Activated CD8-positive, alpha-beta memory T cell treated with anti-CD3 and anti-CD28 coated beads, Interleukin-2, amount 10 ng/mL, durations not matched to agents 7 days and 5 days (primary cell): ENCODE results near the gene RAB3B. TPM values are rescaled to one million over a fixed set of nuclear protein-coding genes. Genes with fewer than 3 reads are reported as not detected.
"Not testable (repeated sequence)": the region's sequence is repeated elsewhere in the genome, so short reads cannot be mapped to it uniquely, and the experiment has no call there.

Source experiments
- ATAC-seq: fragments of 150-1000 bp; cut with Tn5 transposase; one replicate; pipeline ENCODE4 v1.10.0; 2021; ENCODE audit warnings: moderate library complexity
- CTCF ChIA-PET: fragments of 350-600 bp; sonication (Branson Sonifier 250); formaldehyde crosslinking; loops from one replicate; lab custom pipeline; 2021; ENCODE audit warnings: antibody characterized with exemption; lab: Charles Lee
- DNase-seq: peaks from one replicate; pipeline ENCODE4 v3.0.0-alpha.2; 2020
- H3K27ac Mint-ChIP-seq: one replicate; pipeline ENCODE4 v1.8.0; 2021; ENCODE audit warnings: mild to moderate bottlenecking, mixed read lengths
- H3K27me3 Mint-ChIP-seq: one replicate; pipeline ENCODE4 v1.8.0; 2021; ENCODE audit warnings: mixed read lengths
- H3K36me3 Mint-ChIP-seq: one replicate; pipeline ENCODE4 v1.8.0; 2021; ENCODE audit warnings: mild to moderate bottlenecking, mixed read lengths
- H3K4me1 Mint-ChIP-seq: one replicate; pipeline ENCODE4 v1.8.0; 2021; ENCODE audit warnings: mixed read lengths
- H3K4me3 Mint-ChIP-seq: one replicate; pipeline ENCODE4 v1.8.0; 2021; ENCODE audit warnings: mild to moderate bottlenecking, moderate library complexity, mixed read lengths
- H3K9me3 Mint-ChIP-seq: one replicate; pipeline ENCODE4 v1.8.0; 2022; ENCODE audit warnings: low read depth, mixed read lengths
- total RNA-seq, 2 experiments: library from RNA; stranded (reverse); gene quantifications; one replicate each; pipeline ENCODE4 v1.2.3, GENCODE V29; 2021

RAB3B gene
- total RNA-seq, 2 experiments from 2014 or later: 0.05 TPM; not detected in 1

DNA sequence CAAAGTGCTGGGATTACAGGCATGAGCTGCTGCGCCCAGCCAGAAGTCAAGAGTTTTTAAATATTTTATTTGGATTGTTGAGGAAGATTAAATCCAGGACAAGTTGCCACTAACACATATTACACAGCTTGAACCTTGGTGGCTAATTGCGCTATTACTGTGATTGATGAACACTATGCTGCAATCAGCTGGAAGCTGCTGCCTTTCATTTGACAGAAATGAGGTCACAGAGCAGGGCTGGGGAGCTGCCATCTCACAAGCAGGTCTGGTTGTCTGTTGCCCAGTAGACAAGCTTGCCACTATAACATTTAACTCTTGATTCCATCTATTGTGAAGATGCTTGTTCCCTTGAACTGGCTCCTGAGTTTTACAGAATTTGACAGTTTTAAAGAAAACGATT lies 74.5 kb downstream of the RAB3B start:
- Mint-ChIP-seq H3K4me1 (no peaks in the 10 kb centered on the region), H3K36me3 (no peaks in the 10 kb centered on the region), H3K4me3 (no peak overlapping the region), H3K9me3 (no peaks in the 10 kb centered on the region), H3K27ac (no peak overlapping the region), H3K27me3 (peaks cover 41% of the 10 kb centered on the region)
- CTCF ChIA-PET: no interaction called here
- no peak for ATAC-seq
- no peak for DNase-seq

DNA sequence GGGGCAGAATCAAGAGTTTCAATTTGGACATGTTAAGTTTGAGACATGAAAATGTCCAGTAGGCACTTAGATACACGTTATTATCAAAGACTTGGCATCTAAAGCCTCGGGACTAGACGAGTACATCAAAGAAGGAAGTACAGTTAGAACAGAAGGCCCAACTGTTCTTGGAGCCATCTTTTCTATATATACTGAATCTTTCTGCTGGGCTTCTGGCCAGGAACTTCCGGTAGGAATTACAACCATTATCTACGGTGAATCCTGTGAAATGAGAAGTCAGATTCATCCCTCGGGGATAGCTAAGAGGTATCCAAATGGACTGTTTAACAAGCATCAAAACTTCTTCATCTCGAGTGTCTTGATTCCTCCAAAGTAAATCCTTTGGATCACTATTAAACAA lies 77.6 kb downstream of the RAB3B start:
- DNase-seq (no peak), ATAC-seq (no peak)
- Mint-ChIP-seq H3K9me3 (no peaks in the 10 kb centered on the region), H3K4me1 (no peaks in the 10 kb centered on the region), H3K27me3 (peaks cover 37% of the 10 kb centered on the region), H3K27ac (no peak overlapping the region), H3K36me3 (no peaks in the 10 kb centered on the region), H3K4me3 (no peak overlapping the region)
- CTCF ChIA-PET: no interaction called here

DNA sequence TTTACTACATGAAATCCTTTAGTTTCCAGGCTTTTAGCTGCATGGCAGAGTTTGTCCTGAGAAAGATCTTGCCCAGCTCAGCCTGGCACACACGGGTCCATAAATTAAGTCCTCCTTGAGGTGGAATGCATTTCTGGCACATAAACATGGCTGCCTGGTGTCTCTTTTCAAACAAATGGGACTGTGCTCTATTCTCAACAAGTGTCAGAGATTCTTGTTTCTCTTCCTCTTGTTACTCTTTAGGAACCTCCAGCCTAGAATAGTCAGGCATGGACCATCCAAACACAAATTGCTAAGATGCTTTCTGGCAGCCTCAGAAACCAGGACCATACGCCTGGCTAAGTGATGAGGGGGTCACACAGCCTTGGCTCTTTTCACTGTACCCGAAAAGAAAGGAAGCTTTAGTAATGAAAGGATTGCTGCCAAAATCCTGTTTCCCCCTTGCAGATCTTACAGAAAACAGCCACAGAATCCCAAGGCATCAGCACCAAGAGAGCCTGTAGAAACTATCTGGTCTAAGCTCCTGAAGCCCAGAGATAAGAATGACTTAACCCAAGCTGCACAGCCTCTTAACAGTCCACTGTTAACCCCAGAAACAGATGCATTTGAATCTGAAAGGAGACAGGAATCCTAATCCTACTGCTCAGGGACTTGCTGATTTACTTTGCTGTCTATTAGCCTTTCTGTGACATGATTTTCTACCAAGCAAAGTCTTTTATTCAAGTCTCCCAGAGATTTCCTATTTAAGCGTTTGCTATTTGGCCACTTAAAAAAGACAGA lies 80.1 kb downstream of the RAB3B start:
- H3K27me3 Mint-ChIP-seq: peaks cover 29% of the 10 kb centered on the region
- H3K36me3 Mint-ChIP-seq: peaks cover 3% of the 10 kb centered on the region
- H3K4me1 Mint-ChIP-seq: peaks cover 2% of the 10 kb centered on the region
- CTCF ChIA-PET: no interaction called here
- ATAC-seq (no peak), DNase-seq (no peak)
- peaks cover 14% of the 10 kb centered on the region for H3K9me3 Mint-ChIP-seq
- H3K4me3 Mint-ChIP-seq: no peak overlapping the region
- no peak overlapping the region for H3K27ac Mint-ChIP-seq

DNA sequence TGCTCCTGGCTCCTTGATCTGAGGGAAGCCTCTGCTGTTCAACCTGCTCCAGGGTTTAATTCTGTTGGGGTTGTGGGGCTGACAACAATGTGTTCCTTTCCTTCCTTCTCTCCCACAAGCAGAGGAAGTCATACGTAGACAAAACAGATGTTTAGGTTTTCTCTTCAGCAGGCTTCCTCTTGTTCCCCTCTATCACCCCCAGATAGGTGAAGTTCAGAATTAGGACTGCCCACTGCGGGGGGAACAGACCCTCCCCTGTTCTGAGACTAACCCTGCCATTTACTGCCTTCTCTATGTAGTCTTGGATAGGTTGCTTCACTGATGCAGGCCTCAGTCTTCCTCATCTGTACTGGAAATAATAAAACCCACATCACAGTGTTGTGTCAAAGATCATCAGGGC lies 82.0 kb downstream of the RAB3B start:
- Mint-ChIP-seq H3K27me3 (peaks cover 22% of the 10 kb centered on the region), H3K27ac (no peak overlapping the region), H3K9me3 (peaks cover 14% of the 10 kb centered on the region), H3K36me3 (peaks cover 3% of the 10 kb centered on the region), H3K4me3 (no peak overlapping the region), H3K4me1 (peaks cover 2% of the 10 kb centered on the region)
- DNase-seq (no peak), ATAC-seq (no peak)
- CTCF ChIA-PET: no interaction called here

DNA sequence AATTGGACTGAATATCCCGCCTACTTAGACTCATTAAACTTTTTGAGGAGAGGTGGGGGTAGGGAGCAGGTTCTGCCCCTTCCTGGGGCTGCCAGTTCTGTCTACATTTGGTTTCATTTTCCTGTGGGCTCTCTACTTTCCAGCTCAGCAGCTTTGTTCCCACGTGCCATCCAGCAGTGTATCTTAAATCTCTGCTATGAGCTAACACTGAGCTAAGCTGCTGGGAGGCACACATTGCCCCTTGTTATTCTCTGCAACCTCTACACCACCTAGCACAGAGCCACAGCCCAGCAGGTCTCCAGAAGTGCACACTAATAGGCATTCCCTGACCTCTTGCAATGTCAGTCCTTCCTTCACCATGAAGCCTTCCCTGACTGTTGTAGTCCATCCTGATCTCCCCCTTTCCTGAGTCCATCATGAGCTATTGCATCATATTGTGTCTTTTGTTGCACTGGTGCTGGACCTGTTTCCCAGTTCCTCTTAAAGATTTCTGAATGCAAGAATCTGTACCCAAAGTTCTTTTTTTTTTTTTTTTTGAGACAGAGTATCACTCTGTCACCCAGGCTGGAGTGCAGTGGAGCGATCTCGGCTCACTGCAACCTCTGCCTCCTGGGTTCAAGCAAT lies 83.3 kb downstream of the RAB3B start:
- Mint-ChIP-seq H3K4me3 (no peak overlapping the region), H3K27ac (no peak overlapping the region)
- CTCF ChIA-PET: interaction anchor here (2.6 kb wide), 1 partner anchor 10 kb away, joined by 10 read pairs; no protein-coding TSS in a partner anchor

DNA sequence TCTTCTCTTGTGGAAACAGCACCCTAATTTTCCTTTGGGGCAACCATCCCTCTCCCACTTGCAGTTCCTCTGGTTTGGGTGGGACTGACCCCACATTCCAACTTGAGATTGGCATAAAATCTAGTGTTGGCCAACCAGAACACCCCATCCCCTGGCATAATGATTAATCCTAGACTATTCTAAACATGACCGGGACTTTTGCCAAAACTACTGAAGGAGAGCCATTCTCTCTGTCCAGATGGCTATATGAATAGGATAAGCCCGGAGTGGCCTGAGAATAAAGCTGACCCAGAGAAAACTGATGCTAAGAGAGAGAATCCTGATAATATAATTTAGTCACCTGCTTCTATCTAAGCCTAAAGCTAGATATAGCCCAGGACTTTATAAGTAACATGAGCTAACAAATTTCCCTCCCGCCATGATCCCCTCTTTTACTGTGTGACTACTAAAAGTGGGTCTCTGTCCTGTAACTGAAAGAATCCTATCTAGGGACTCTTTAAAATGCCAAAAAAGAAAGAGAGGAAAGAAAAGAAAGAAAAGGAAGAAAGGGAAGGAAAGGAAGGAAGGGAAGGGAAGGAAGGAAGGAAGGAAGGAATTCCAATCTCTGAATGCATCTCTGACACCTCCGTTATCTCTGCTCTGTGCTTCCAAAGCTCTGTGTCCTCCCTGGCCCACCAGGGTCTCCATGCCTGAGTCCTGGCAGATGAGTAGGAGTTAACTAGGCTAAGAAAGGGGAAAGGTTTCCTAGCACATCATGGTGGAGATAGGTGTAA lies 84.0 kb downstream of the RAB3B start:
- Mint-ChIP-seq H3K36me3 (peaks cover 3% of the 10 kb centered on the region), H3K9me3 (peaks cover 14% of the 10 kb centered on the region), H3K27me3 (peaks cover 24% of the 10 kb centered on the region), H3K4me1 (peaks cover 2% of the 10 kb centered on the region), H3K27ac (peak overlapping the region; percentile 39), H3K4me3 (no peak overlapping the region)
- DNase-seq (no peak), ATAC-seq (no peak)
- CTCF ChIA-PET: interaction anchor here (2.6 kb wide), 1 partner anchor 9 kb away, joined by 10 read pairs; no protein-coding TSS in a partner anchor

More for the DNA sequence above, 83.3 kb downstream of the RAB3B start:
- H3K4me1 Mint-ChIP-seq: peaks cover 2% of the 10 kb centered on the region
- H3K36me3 Mint-ChIP-seq: peaks cover 3% of the 10 kb centered on the region
- DNase-seq (no peak), ATAC-seq (no peak)
- peaks cover 24% of the 10 kb centered on the region for H3K27me3 Mint-ChIP-seq
- peaks cover 14% of the 10 kb centered on the region for H3K9me3 Mint-ChIP-seq

DNA sequence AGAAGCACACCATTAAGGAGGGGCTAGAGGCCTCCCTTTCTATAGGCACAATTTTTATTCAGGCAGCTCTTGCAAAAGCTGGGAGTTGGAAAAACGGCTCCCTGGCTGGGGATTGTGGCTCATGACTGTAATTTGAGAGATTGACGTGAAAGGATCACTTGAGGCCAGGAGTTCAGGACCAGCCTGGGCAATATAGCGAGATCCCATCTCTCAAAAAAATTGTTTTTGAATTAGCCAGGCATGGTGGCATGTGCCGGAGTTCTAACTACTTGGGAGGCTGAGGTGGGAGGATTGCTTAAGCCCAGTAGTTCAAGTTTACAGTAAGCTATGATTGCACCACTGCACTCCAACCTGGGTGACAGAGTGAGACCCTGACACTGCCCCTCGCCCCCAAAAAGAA lies 88.0 kb downstream of the RAB3B start:
- Mint-ChIP-seq H3K36me3 (peaks cover 3% of the 10 kb centered on the region), H3K27ac (no peak overlapping the region), H3K9me3 (peaks cover 14% of the 10 kb centered on the region), H3K4me3 (no peak overlapping the region), H3K4me1 (peaks cover 2% of the 10 kb centered on the region), H3K27me3 (peaks cover 28% of the 10 kb centered on the region)
- CTCF ChIA-PET: no interaction called here
- DNase-seq (no peak), ATAC-seq (no peak)

DNA sequence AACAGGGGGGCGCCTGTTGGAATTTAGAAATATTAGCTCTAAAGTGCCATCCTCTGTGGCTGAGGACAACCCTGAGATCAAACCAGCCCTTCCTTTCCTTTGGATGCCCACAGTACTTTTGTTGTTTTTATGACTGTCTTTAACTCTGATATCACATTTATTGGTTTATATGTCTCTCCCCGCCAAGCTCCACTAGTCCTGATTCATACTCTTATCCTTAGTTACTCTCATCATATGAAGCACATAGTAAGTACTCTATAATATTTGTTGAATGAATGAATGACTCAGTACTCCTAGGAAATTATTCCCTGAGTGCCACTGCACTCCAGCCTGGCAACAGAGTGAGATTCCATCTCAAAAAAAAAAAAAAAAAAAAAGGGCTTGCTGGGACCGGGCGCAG lies 89.3 kb downstream of the RAB3B start:
- Mint-ChIP-seq H3K27ac (no peak overlapping the region), H3K4me1 (peaks cover 3% of the 10 kb centered on the region), H3K9me3 (peaks cover 3% of the 10 kb centered on the region), H3K36me3 (no peaks in the 10 kb centered on the region), H3K4me3 (no peak overlapping the region), H3K27me3 (peaks cover 39% of the 10 kb centered on the region)
- ATAC-seq (no peak), DNase-seq (no peak)
- CTCF ChIA-PET: no interaction called here

DNA sequence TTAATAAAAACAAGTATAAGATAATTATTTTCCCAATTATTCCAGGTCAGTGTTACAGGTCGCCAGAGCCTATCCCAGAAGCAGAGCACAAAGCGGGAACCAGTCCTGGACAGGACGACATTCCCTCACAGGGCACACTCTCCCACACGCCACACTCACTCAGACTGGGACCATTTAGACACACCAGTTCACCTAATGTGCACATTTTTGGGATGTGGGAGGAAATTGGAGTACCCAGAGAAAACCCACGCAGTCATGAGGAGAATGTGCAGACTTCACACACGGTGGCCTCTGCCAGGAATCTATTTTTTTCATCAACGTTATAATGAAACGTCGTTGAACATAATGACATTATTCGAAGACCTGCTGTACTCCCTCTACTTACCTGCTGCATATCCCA lies 91.5 kb downstream of the RAB3B start:
- CTCF ChIA-PET: interaction anchor here (0.6 to 2.7 kb wide), 3 partner anchors 20 to 194 kb away, joined by 3 to 8 read pairs (median 4); partner anchors contain the start of gene NRDC
- Mint-ChIP-seq H3K27me3 (peaks cover 50% of the 10 kb centered on the region), H3K4me3 (no peak overlapping the region), H3K4me1 (peaks cover 3% of the 10 kb centered on the region), H3K9me3 (no peaks in the 10 kb centered on the region), H3K27ac (no peak overlapping the region), H3K36me3 (no peaks in the 10 kb centered on the region)
- DNase-seq (no peak), ATAC-seq (no peak)

DNA sequence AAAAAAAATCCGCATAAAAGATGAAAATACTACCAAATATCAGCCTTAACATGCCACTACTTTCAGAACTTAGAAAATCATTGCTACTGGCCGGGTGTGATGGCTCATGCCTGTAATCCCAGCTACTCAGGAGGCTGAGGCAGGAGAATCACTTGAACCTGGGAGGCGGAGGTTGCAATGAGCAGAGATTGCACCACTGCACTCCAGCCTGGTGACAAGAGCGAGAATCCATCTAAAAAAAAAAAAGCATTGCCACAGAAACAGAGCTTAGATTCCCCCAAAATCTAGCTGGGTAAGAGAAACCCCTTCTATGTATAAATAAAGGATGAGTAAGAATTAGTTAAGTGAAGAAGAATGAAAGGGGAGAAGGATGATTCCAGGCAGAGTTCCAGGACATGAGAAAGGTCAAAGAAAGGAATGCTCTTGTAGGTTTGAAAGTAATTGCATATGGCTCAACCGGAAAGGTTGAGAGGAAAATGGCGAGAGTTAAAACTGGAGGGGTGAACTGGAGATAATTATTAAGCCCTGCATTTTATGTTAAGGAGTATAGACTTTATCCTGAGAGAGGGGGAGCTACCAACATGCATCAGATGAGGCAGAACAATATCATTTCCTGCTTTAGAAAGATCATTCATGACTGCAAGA lies 92.3 kb downstream of the RAB3B start:
- CTCF ChIA-PET: interaction anchor here (0.6 to 3.2 kb wide), 8 partner anchors 9 to 194 kb away, joined by 3 to 10 read pairs (median 6); partner anchors contain the start of gene NRDC
- Mint-ChIP-seq H3K4me3 (no peak overlapping the region), H3K27ac (no peak overlapping the region), H3K9me3 (no peaks in the 10 kb centered on the region), H3K4me1 (peaks cover 3% of the 10 kb centered on the region), H3K27me3 (peaks cover 55% of the 10 kb centered on the region), H3K36me3 (no peaks in the 10 kb centered on the region)
- DNase-seq (no peak), ATAC-seq (no peak)

DNA sequence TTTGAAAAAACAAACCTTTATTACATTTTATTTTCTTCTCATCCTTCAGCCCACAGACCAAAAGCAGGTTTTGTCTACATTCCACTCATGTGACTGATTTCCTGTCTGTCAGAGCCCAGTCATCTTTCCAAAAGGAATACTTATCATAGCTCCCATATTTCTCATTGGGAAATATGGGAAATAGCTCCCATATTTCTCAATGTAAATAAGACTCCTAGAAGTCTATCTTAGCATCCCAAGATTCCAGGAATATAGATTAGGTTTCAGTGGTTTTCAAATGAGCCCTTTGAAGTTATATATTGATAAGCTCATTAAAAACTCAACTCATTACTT lies 92.8 kb downstream of the RAB3B start:
- Mint-ChIP-seq H3K9me3 (no peaks in the 10 kb centered on the region), H3K4me3 (no peak overlapping the region), H3K36me3 (no peaks in the 10 kb centered on the region), H3K4me1 (peaks cover 3% of the 10 kb centered on the region), H3K27ac (no peak overlapping the region), H3K27me3 (peaks cover 56% of the 10 kb centered on the region)
- DNase-seq (no peak), ATAC-seq (no peak)
- CTCF ChIA-PET: interaction anchor here (1.0 to 3.2 kb wide), 9 partner anchors 9 to 131 kb away, joined by 3 to 10 read pairs (median 5); partner anchors contain the start of gene NRDC

DNA sequence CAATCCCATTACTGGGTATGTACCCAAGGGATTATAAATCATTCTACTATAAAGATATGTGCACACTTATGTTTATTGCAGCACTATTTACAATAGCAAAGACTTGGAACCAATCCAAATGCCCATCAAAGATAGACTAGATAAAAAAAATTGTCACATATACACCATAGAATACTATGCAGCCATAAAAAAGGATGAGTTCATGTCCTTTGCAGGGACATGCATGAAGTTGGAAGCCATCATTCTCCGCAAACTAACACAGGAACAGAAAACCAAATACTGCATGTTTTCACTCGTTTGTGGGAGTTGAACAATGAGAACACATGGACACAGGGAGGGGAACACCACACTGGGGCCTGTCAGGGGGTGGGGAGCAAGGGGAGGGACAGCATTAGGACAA lies 95.8 kb downstream of the RAB3B start:
- DNase-seq, H3K27ac Mint-ChIP-seq, H3K9me3 Mint-ChIP-seq, H3K4me3 Mint-ChIP-seq, CTCF ChIA-PET, ATAC-seq, H3K36me3 Mint-ChIP-seq, H3K4me1 Mint-ChIP-seq: not testable (repeated sequence)
- H3K27me3 Mint-ChIP-seq: peaks cover 72% of the 10 kb centered on the region
